HG03025 (cell line): ENCODE measurements around the gene USP32.
"Not testable (repeated sequence)": the region's sequence is repeated elsewhere in the genome, so short reads cannot be mapped to it uniquely, and the experiment has no call there.

ENCODE experiments used
- ATAC-seq: cut with Tn5 transposase; IDR thresholded peaks from one replicate; pipeline ENCODE4 v1.9.1; 2021; ENCODE audit warnings: mild to moderate bottlenecking, moderate library complexity; ENCODE audit not compliant: unreplicated experiment, low FRiP score

The USP32 gene

DNA sequence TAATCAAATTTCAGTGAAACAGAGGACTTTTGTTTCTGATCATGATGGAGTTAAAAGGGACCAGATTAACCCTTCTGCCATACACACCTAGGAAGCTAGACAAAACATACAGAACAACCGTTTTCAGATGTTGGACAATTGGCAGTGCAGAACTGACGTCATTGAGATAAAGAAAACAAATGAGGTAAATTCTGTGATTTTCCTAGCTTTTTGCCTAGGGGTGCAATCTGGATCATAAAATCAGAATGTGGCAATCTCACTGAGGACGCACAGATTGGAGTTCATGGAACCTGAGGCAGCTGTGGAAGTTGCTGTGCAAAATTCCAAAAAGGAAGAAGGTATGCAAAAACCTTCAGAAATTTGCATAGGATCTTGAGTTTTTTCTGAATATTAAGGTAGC lies 15.0 kb upstream of the USP32 start:
- ATAC-seq = no peak

DNA sequence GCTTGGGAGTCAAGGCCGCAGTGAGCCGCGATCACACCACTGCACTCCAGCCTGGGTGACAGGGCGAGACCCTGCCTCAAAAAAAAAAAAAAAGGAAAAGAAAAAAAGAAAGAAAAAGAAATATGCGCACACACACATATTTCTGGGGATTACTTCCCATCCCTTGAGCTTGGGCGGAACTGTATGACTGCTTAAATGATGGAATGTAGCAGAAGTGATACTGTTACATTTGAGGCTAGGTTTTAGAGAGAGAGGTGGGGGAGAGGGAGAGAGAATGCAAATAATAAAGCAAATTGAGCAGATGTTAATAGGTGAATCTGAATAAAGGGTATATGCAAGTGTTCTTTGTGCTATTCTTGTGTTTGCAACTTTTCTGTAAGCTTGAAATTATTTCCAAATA lies 12.0 kb upstream of the USP32 start:
- ATAC-seq = no peak

DNA sequence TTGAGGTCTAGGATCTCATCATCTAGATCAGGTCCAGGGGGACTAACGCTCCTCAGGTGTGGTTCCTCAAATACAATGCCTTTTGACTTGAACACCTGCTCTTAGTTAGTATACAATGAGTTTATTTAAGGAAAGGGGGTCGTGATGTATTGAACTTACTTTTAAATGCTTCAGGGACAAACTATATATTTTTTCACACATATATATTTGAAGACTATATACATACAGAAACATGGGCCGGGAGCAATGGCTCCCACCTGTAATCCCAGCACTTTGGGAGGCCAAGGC lies 11.5 kb upstream of the USP32 start:
- no peak for ATAC-seq

DNA sequence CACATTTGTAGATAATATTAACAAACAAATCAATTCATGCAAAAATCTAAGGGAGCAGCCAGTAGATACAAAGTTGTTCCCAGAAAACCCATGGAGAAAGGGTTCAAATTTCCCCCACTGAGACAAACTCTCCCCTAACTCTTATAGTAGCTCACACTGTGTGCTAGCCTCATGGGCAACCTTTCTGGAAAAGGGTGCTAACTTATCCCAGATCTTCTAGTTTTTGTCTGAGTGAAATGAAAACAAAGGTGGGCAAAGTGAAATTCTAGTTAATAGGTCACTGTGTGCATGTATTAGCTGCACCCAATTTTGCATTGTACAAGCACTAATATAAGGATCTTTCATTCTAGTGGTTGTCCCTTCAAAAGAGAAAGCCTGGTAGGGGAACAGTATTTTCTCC lies 9.9 kb upstream of the USP32 start:
- no peak for ATAC-seq

DNA sequence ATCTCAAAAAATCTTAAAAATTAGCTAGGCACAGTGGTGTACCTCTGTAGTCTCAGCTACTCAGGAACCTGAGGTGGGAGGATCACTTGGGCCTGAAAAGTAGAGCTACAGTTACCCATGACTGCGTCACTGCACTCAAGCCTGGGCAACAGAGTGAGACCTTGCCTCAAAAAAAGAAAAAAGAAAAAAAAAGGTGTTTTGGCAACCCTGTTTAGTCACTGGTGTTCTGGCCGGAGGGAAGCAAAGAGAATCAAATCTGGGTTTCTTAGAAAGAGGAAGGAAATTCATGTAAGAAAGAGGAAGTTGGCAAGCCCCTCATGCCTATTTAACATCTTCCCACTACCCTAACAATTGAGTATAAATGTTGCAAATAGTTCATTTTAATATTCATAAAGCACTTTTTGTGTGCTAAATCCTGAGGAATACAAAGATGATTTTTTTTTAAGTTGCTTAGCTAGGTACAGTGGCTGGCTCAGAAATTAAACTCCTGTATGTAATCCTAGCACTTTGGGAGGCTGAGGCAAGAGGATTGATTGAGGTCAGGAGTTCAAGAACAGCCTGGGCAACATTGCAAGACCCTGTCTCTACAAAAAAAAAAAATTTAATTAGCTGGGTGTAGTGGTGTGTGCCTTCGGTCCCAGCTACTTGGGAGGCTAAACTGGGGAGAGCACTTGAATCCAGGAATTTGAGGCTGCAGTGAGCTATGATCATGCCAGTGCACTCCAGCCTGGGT lies 6.5 kb upstream of the USP32 start:
- no peak for ATAC-seq

DNA sequence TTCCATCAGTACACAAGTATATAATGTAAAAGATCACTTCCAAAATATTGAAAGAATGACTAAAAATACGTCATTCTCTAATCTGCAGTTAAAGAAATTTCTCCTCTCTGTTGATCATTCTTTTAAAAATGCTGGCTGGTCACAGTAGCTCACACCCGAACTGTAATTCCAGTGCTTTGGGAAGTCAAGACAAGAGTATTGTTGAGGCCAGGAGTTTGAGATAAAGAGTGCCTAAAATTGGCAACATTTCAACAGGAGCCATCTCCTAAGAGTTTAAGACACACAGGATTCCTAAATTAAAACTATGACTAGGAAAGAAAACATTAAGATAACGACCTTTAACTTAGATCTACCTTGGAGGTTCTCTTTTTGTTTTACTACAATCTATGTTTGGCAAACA lies 4.5 kb upstream of the USP32 start:
- ATAC-seq = no peak

DNA sequence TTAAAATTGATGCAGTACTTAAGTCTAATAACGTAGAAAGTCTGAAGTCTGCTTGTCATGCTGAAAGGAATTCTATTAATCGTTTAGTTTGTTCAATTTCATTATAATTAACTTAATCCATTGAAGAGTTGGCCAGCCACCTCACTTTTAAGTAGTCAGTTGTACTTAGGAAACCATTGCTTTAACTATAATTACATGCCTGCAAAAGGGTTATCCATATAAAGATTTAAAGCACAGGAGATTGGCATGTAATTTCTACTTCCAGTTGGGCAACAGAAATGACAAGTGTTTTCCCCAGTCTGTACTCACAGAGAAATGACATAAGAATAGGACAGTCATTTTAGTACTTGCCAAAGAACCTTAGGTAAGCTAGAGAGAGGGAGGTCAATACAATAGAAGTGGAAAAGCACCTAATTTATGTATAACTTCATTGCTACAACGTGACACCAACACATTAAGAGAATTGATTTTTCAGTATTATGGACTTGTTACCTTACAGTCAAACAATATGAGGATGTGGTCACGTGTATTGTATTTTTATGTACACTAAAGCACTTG lies 3.7 kb upstream of the USP32 start:
- no peak for ATAC-seq

DNA sequence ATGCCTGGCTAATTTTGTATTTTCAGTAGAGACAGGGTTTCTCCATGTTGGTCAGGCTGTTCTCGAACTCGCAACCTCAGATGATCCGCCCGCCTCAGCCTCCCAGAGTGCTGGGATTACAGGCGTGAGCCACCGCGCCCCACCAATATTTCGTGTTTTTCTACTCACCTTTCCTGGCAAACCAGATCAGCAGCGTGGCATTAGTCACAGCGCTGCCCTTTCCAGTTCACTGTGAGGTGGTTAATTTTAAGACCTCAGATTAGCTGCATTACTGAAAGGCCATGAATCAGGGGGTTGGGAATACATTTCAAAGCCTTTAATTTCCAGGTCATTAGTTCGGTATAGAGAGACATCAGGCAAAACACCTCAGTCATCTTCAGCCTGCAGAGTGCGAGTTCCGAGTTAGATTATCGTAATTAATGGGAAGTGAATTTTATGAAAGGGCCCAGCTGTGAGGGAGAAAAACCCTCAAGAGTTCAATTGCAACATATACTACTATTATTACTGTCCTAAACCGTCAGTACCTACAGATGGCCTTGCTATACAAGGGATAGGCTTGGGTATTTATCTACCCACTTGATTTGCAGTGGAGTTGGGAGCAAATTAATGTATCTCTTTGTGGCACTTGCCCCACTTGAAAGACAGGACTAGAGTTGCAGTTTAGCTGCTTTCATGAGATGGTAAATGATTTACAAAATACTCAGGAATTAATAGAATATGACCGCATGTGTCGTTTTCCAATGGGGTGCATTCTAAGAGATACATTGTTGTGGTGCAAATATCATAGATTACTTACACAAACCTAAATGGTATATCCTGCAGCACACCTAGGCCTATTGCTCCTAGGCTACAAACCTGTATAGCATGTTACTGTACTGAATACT lies 2.1 kb upstream of the USP32 start:
- ATAC-seq = no peak

DNA sequence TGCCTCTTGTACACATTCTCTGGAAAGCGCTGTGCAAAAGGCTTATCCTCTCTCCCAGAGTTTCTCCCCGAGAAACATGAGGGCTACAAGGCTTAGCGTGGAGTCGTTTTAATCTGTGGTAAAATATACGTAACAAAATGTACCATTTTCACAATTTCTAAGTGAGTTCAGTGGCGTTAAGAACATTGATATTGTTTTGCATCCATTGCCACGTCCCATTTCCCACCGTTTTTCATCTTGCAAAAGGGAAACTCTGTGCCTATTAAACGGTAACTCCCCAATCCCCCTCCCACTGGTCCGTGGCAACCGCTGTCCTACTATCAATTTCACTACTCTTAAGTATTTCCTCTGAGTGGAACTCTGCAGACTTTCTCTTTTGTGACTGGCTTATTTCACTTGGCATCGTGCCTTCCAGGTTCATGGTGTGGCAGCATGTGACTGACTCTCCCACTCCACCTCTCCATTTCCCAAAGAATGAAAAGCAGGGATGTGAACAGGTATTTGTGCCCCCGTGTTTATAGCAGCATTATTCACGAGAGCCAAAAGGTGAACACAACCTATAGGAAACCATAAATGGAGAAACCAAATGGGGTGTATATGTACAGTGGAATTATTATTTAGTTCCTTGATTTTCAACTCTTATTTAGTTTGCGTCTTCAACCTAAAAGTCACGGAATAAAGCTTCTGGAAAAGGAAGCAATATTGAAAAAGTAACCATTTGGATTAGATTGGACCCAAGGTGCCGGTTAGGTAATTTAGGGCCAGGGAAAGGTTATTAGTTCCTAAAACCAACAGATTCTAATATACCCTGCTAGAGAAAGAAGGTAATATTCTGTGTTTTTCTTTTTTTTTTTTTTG lies 1.1 kb upstream of the USP32 start:
- ATAC-seq = peak; percentile 6

DNA sequence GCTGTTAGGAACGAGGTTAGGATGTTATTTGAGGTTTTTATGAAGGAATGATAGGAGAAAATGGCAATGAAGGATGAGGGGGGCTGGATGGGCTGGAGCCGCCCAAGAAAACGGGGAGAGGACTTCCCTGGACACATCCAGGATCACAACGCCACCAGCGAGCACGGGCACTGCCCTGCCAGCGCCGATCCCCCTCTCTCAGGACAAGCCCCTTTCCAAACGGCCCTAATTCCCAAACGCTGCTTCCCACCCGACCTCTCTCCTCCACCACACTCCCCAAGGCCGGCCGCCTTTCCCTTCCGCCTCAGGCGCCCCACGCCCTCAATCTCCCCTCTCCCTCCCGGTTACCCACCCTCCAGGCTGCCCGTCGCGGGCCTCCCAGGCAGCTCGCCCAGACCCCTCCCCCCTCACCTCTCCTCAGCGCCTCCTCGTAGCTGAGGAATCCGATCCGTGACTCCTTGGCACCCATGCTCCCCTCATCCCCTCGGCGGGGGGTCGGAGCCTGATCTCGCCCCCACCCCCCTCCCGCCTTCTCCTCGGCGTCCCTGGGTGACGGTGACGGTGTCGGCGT lies 377 bp downstream of the USP32 start:
- ATAC-seq = peak; percentile 33

DNA sequence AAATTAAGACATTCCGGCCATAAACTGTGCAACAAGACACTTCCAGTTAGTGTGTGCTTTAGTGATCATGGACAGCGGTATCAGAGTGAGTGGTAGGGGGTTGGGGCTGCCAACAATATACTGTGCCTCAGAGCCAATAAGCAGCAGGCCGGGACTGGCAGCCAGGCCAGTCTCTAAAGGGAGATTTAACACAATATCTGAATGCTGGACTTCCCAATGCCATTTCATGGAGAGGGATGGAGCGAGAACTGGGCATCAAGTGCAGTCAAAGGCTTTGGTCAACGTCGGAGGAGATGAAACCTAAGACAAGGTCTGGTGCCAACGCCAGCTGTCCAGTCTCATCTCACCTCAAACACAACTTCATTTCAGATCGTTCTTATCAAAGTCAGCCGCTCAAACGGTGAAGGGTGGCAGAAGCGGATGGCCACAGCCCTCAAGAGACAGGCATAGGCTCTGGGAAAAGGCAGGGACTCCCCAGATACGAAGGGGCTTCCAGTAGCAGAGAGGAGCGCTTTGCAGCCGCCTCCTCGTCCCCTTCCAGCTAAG lies 935 bp downstream of the USP32 start:
- ATAC-seq = no peak

DNA sequence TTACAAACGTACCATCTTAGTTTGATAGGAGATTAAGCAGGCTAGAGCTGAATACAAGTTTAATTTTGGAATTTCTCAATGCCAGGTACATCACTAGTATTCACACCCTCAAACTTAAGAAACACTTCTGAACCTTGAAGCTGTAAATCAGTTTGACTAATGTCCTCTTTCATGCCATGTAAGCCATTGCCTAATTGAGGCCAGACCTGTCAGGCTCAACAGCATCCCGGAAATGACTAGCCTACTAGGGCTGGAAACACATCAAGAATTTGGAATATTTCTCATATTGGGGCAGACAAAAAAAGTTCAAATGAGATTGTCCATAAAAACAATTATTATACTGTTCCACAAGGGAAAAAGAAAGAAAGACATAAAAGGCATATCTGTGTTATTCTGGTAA lies 1.7 kb downstream of the USP32 start:
- no peak for ATAC-seq

DNA sequence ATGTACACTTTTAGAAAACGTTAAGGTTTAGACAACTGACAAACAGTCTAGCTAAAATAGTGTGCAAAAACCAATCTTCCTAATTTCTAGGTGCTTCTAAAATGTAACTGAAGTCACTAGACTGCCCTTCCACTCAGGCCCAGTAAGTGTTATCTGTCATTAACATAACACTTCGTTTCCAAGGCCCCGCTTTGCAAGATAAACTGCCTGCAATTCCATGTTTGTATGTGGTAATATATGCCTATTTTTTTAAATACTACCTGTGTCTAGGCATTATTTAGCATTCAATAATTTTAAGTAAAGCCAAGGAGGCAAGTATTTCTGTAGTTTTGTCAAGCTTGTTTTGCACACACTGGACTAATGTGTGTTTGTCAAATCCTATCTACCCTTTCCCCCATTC lies 3.2 kb downstream of the USP32 start:
- ATAC-seq = no peak

DNA sequence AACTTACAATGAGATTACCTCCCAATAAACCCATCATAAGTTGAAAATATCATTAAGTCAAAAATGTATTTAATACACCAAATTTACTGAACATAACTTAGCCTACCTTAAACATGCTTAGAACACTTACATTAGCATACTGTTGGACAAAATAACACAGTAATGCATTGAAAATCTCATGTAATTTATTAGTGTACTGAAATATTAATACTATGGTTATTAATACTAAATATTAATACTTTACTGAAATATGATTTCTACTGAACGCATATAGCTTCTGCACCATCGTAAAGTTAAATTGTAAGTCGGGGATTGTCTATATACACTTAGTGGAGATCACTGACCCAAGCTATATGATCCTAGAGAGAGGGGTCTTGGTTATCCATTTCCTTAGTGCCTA lies 4.3 kb downstream of the USP32 start:
- ATAC-seq = no peak

DNA sequence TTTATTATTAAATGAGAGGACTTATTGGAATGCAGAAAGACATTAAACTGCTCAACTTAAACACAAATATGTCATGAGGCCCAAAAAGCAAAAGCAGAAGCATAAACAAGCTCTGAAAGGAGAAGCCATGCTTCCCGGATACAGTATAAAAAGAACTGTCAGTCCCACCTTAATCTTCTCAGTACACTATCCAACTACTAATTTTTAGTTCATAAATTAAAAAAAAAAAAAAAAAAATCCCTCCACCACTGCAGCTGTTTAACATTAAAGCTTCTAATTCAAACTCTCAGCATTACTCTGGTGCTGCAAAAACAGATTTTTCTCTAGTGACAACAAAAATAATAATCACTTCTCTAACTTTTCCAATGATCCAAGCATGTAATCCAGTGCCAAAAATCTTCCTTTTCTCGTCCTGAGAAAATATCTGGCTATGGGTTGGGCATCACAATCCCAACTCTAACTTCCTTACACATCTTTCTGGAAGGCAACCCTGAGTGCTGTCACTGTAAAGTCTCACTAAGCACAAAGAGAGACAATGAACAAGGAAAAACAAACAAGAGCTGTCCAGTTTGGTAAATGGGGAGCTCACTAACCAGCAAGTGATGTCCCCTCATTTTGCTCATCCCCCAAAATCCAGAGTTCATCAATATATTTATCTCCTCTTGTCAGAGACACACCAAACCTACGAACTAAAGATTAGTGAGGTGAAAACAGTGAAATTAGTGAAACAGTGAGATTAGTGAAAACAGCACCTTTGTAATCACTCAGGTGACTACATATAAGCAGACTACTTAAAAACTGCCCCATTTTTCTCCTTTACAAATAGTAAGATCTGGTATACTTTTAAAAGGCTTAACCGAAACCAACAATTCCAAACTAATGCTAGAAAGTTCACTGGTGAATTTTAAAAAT lies 5.5 kb downstream of the USP32 start:
- ATAC-seq = no peak

DNA sequence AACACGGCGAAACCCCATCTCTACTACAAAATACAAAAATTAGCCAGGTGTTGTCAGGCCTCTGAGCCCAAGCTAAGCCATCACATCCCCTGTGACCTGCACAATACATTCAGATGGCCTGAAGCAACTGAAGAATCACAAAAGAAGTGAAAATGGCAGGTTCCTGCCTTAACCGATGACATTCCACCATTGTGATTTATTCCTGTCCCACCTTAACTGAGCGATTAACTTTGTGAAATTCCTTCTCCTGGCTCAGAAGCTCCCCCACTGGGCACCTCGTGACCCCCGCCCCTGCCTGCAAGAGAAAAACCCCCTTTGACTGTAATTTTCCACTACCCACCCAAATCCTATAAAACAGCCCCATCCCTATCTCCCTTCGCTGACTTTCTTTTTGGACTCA lies 7.0 kb downstream of the USP32 start:
- ATAC-seq = not testable (repeated sequence)

DNA sequence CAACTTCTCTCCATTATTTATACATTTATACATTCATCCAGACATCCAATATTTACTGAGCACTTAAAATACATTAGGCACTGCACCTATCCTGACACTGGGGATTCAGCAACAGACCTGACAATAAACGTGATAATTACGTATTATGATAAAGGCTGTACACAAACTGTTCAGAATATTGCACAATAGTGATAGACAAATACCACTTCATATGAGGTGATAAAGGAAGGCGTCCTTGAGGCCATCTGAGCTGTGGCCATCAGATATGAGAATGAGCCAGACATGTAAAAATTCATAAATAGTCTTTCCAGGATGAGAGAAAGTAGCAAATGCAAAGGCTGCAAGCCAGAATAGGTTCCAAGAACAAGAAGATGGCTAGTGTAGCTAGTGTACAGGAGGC lies 8.6 kb downstream of the USP32 start:
- no peak for ATAC-seq

DNA sequence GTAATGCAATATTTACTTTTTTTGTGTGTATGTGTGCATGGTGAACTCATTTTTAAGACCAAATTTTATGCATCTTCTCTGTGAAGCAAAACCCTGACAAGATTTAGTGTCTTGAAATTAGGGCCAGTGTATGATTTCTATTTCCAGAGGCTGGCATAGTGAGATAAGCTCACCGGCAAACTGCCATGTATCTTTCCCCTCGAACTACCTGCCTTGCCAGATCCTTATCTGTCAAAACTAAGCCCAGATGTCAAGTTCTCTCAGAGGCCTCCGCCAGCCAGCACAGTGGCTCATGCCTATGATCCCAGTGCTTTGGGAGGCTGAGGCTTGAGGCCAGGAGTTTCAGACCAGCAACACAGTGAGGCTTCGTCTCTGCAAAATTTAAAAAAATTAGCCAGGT lies 10.0 kb downstream of the USP32 start:
- ATAC-seq = no peak

DNA sequence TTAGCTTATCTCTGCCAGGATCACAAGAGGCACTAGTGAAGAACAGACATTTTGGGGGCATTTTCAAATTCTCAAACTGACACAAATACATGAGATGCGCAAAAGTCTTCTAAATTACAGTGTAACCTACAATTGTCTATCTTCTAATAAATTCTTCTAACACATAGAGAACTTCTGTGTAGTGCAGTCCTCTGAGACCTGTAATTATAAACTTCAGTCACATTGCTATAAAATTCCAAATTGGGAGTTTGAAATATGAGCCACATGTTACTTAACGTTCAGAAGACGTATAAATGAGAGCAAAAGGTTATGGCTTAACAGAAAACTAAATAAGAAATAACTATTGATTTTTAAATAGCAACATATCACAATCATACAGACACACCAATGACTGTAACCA lies 12.5 kb downstream of the USP32 start:
- not testable (repeated sequence) for ATAC-seq
